Activated T-helper 1 cell treated with anti-CD3 and anti-CD28 coated beads, Interleukin-12 subunit alpha, Interleukin-12 subunit beta, Interleukin-2, Interleukin-4 antibody, amounts not matched to agents 30 ng/mL and 10 ng/mL and 1 ng/mL, durations not matched to agents 14 hours and 24 hours and 36 hours (primary cell): ENCODE measurements around the gene GNLY. TPM values are rescaled to one million over a fixed set of nuclear protein-coding genes. Genes with fewer than 3 reads are reported as not detected.

Experiments
- DNase-seq: peaks from one replicate; pipeline ENCODE4 v3.0.0; 2021; ENCODE audit warnings: low spot score
- H3K27ac Mint-ChIP-seq: one replicate; pipeline ENCODE4 v1.8.0; 2021; ENCODE audit warnings: mild to moderate bottlenecking, mixed read lengths
- H3K27me3 Mint-ChIP-seq: one replicate; pipeline ENCODE4 v1.8.0; 2022; ENCODE audit warnings: mild to moderate bottlenecking, moderate library complexity, mixed read lengths; ENCODE audit not compliant: insufficient read depth
- H3K36me3 Mint-ChIP-seq: one replicate; pipeline ENCODE4 v1.8.0; 2021; ENCODE audit warnings: low read depth, mixed read lengths
- H3K4me1 Mint-ChIP-seq: one replicate; pipeline ENCODE4 v1.8.0; 2021; ENCODE audit warnings: low read depth, mixed read lengths
- H3K4me3 Mint-ChIP-seq: one replicate; pipeline ENCODE4 v1.8.0; 2021; ENCODE audit warnings: mild to moderate bottlenecking, moderate library complexity, mixed read lengths
- H3K9me3 Mint-ChIP-seq: one replicate; pipeline ENCODE4 v1.8.0; 2021; ENCODE audit warnings: mixed read lengths
- intact Hi-C: fragments of 100-400 bp; cut with micrococcal nuclease; formaldehyde crosslinking; loops from one replicate; pipeline ENCODE4 v1.15.1; 2024
- total RNA-seq: library from RNA; stranded (reverse); gene quantifications from 2 replicates; pipeline ENCODE4 v1.2.3, GENCODE V29; 2022

The GNLY gene
- total RNA-seq, 1 donor from 2014 or later = 152 TPM

DNA sequence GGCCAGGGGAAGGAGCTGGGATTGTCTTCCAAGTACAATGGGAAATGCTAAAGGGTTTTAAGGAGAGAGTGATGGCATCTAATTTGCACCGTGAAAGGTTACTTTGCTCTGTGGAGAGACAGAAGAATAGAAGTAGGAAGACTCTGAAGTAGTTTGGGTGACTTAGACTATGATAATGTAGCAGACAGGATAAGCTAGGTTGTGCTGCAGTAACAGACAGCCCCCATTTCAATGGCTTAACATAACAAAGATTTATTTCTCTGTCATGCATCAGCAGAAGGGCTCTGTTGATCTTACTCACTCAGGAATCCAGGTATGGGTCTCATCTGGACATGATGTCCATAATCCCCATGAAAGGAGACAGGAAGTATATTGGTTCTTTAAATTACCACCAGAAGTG lies 26.4 kb downstream of the GNLY start:
- Mint-ChIP-seq H3K27me3 (peaks cover 2% of the 10 kb centered on the region), H3K36me3 (peaks cover 7% of the 10 kb centered on the region), H3K9me3 (peaks cover 10% of the 10 kb centered on the region), H3K4me1 (peaks cover 15% of the 10 kb centered on the region), H3K4me3 (no peak overlapping the region), H3K27ac (no peak overlapping the region)
- intact Hi-C loops = no loop called here
- DNase-seq = no peak

DNA sequence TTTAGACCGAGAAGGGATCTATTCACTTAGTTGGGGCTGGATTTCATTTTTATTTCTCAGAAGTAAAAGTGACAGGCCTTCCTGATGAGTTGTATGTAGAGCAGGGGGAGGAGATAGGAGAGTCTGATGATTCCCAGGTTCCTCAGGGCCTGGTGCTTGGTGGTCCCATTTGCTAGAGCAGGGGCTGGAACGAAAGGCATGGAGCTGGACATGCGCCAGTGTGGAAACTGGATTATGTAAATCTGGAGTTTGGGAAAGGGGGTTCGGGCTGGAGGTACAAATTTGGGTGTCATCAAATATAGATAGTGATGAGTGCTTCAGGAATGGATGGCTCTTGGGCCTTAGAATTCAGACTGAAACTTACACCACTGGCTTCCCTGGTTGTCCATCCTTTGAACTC lies 27.5 kb downstream of the GNLY start:
- Mint-ChIP-seq H3K27me3 (peaks cover 3% of the 10 kb centered on the region), H3K4me1 (peaks cover 4% of the 10 kb centered on the region)
- intact Hi-C loops = no loop called here

DNA sequence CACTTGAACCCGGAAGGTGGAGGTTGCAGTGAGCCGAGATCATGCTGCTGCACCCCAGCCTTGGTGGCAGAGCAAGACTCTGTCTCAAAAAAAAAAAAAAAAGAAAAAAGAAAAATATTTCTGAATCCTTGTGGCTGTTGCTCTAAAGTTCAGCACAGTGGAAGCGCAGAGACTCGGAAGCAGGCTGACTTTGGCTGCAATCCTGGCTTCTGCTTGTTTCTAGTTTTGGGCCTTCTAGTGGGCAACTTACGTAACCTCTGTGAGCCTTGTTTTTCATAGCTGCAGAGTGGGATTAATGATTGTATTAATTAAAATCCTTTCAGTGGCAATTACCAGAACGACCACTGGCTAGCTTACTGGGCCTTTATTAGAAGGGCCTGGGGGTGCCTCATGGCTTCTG lies 28.4 kb downstream of the GNLY start:
- intact Hi-C loops = no loop called here

More for the DNA sequence above, 27.5 kb downstream of the GNLY start:
- H3K27ac Mint-ChIP-seq = no peak overlapping the region
- no peak overlapping the region for H3K4me3 Mint-ChIP-seq
- peaks cover 7% of the 10 kb centered on the region for H3K36me3 Mint-ChIP-seq
- DNase-seq = no peak
- H3K9me3 Mint-ChIP-seq = peaks cover 10% of the 10 kb centered on the region

DNA sequence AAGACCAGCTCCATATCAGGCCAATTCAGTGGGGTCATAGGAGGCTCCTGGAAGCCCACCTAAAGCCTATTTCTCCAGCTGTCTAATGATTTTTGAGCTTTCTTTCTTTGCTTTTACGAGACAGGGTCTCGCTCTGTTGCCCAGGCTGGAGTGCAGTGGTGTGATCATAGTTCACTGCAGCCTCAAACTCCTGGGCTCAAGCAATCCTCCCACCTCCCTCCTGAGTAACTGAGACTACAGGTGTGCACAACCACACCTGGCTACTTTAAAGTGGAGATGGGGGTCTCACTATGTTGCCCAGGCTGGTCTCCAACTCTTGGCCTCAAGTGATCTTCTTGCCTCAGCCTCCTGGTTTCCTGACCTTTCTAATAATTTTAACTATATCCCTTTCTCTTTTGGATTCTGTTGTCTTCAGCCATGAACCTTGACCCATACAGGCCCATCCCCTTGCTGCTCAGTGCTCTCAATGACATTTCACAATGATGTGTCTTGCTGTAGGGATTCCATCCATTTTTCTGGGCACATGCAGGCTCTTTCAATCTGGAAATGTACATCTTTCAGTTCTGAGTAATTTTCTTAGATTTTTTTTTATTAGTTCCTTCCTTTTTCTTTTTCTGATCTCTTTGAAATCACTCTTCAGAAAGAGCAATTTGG lies 29.7 kb downstream of the GNLY start:
- Mint-ChIP-seq H3K4me1 (peaks cover 3% of the 10 kb centered on the region), H3K36me3 (peaks cover 7% of the 10 kb centered on the region), H3K27me3 (peaks cover 12% of the 10 kb centered on the region), H3K4me3 (no peak overlapping the region), H3K27ac (no peak overlapping the region), H3K9me3 (peaks cover 10% of the 10 kb centered on the region)
- intact Hi-C loops = no loop called here
- DNase-seq = no peak

More for the DNA sequence above, 28.4 kb downstream of the GNLY start:
- no peak overlapping the region for H3K27ac Mint-ChIP-seq
- no peak for DNase-seq
- no peaks in the 10 kb centered on the region for H3K4me1 Mint-ChIP-seq
- peaks cover 8% of the 10 kb centered on the region for H3K27me3 Mint-ChIP-seq
- H3K9me3 Mint-ChIP-seq = peaks cover 10% of the 10 kb centered on the region
- no peak overlapping the region for H3K4me3 Mint-ChIP-seq
- peaks cover 7% of the 10 kb centered on the region for H3K36me3 Mint-ChIP-seq

DNA sequence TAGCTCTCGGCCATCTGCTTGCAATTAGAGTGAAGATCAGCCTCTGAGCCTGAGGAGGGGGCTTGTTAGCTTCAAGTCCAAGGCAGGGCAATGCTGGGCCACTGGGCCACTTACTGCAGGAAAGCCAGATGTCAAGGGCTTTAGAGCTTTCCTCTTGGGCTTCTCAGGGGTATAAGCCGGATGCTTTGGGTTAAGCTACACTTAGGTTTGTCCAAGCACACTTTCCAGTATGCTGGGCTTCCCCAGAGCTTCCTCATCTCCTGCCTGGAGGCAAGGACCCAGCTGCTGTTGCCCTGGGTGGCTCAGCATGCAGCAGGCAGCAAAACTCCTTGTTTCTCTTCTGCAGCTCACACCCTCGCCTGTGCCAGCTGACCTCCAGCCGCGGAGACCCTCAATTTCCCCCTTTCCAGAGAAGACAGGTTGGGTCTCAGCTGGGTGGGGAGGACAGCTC lies 30.6 kb downstream of the GNLY start:
- H3K27ac Mint-ChIP-seq = no peak overlapping the region
- intact Hi-C loops = no loop called here
- H3K36me3 Mint-ChIP-seq = peaks cover 7% of the 10 kb centered on the region
- peaks cover 10% of the 10 kb centered on the region for H3K9me3 Mint-ChIP-seq
- DNase-seq = no peak
- H3K4me3 Mint-ChIP-seq = no peak overlapping the region
- H3K4me1 Mint-ChIP-seq = peaks cover 12% of the 10 kb centered on the region
- H3K27me3 Mint-ChIP-seq = peaks cover 15% of the 10 kb centered on the region

DNA sequence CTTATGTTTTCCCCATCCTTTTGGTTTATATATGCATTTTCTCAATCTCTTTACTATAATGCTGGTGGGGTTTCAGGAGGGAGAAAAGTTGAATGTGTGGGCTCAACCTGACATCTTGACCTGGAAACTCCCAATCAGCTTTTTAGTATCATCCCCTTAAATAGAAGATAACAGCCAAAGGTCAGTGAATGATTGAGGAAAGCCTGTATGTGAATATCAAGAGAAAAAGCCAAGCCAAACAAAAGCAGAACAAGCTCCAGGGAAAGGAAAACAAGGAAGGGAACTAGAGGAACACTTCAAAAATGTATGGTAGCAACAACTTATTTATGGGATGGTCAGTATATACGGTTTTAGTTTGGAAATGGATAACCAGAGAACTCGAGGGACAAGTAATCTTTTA lies 31.3 kb downstream of the GNLY start:
- intact Hi-C loops = no loop called here
- Mint-ChIP-seq H3K9me3 (peaks cover 5% of the 10 kb centered on the region), H3K36me3 (peaks cover 3% of the 10 kb centered on the region), H3K4me3 (no peak overlapping the region), H3K27ac (no peak overlapping the region), H3K4me1 (peaks cover 13% of the 10 kb centered on the region), H3K27me3 (peaks cover 15% of the 10 kb centered on the region)
- DNase-seq = no peak

DNA sequence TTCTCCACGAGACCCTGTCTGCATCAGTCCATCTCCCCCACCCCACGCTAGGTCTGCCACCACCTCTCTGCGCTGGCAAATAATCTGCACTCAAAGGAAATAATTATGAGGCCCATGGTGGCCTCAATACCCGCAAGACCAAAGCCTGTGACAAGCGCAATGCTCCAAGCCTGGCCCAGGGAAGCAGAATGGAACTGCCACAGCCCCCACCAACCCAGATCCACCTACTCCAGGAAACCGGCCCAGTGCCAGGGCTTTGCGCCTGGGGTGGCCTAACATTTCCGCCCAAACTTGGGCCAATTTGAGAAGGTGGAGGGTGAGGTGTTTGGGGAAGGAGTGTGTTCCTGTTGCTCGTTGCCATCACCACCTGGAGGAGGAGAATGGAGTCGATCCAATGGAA lies 33.6 kb downstream of the GNLY start:
- no peak overlapping the region for H3K4me3 Mint-ChIP-seq
- no peaks in the 10 kb centered on the region for H3K36me3 Mint-ChIP-seq
- DNase-seq = no peak
- intact Hi-C loops = loop anchor here (2.0 kb wide), 1 partner anchor 77 kb away; no protein-coding TSS in a partner anchor
- H3K4me1 Mint-ChIP-seq = peaks cover 13% of the 10 kb centered on the region
- H3K9me3 Mint-ChIP-seq = no peaks in the 10 kb centered on the region
- peaks cover 15% of the 10 kb centered on the region for H3K27me3 Mint-ChIP-seq
- H3K27ac Mint-ChIP-seq = no peak overlapping the region

DNA sequence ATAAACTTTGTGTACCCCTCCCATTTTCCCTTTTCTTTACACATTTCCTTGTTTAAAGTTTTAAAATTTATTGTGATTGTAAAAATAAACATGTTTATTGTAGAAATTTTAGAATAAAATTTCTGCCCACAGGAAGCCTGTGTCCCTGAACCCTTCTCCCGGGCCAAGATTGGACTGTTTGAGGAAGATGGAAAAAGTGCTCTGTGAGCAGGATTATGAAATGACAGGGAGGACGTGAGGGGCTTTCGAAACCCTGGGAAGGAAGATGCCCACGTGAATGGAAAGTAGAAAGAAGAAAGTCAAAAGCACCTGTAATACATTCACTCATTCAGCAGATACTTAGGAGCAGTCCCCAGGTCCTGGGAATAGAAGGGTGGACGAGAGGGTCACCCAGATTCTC lies 34.2 kb downstream of the GNLY start:
- H3K27me3 Mint-ChIP-seq = peaks cover 15% of the 10 kb centered on the region
- peaks cover 13% of the 10 kb centered on the region for H3K4me1 Mint-ChIP-seq
- H3K36me3 Mint-ChIP-seq = no peaks in the 10 kb centered on the region
- H3K9me3 Mint-ChIP-seq = no peaks in the 10 kb centered on the region
- H3K27ac Mint-ChIP-seq = no peak overlapping the region
- intact Hi-C loops = loop anchor here (2.0 kb wide), 1 partner anchor 76 kb away; no protein-coding TSS in a partner anchor
- no peak overlapping the region for H3K4me3 Mint-ChIP-seq
- no peak for DNase-seq

DNA sequence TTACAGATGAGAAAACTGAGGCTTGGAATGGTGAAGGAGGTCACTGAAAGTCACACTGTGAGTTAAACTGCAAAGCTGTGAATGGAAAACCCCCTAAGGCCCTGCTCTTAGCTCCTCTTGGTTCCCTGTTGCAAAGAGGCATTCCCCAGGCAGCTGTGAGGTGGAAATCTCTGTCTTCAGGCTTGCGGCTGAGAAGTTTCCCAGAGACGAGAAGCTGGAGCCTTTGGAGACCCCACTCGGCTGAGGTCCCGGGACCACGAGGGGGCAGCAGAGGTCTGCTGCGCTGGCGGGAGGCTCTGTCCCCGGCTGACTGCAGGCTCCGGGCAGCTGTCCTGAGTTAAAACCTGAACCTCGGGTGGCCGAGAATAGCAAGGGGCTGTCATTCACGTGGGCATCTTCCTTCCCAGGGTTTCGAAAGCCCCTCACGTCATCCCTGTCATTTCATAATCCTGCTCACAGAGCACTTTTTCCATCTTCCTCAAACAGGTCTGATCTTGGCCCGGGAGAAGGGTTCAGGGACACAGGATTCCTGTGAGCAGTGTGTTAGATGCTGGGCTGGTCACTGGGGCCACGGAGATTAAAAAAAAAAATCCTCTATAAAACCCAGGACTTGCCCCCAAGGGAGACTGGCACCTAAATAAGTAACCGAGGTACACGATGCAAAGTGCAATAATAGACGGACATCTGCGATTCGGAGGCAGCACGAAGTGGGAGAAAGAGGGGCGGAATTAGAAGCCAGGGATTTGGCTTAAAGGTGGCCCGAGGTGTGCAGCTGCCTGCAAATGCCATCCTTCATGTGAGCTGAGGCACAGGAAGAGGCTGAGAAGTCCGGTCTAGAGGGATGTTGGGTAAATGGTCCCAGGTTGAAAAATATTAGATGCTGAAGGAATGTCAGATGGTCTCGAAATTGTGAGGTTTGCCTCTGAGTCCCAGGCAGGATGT lies 35.0 kb downstream of the GNLY start:
- Mint-ChIP-seq H3K27ac (no peak overlapping the region), H3K36me3 (no peaks in the 10 kb centered on the region), H3K4me3 (no peak overlapping the region), H3K27me3 (peaks cover 17% of the 10 kb centered on the region), H3K9me3 (no peaks in the 10 kb centered on the region), H3K4me1 (peaks cover 13% of the 10 kb centered on the region)
- intact Hi-C loops = loop anchor here (1.0 to 2.0 kb wide), 5 partner anchors 50 to 351 kb away; no protein-coding TSS in a partner anchor
- DNase-seq = peak; percentile 65

DNA sequence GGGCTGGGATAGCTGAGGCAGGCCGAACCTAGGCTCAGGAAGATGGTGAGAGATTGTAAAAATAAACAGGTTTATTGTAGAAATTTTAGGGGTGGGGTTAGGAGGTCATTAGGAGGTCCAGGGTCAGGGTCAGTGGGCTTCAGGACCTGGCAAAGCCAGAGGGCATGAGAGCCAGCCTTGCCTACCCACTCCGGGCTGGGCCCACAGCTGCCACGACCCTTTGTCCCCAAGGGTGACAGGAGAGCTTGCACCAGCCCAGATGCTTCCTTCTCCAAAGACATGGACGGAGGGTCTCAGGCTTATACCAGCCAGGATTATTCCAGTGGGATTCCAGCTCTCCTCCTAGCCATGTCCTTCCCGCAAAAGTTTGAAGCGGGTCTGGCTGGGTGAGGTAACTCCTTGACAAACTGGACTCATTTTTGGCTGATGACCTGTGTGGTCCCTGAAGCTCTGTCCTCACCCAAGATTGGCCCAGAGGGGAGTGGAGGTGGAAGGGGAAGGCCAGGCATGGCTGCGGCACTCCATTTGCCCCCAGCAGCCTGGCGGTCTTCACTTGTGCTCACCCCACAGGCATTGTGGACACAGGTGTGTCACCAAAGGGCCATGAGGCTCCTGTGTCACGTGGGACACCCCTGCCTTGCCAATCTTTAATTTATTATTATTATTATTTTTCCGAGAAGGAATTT lies 35.8 kb downstream of the GNLY start:
- DNase-seq = no peak
- no peak overlapping the region for H3K4me3 Mint-ChIP-seq
- no peak overlapping the region for H3K27ac Mint-ChIP-seq
- no peaks in the 10 kb centered on the region for H3K36me3 Mint-ChIP-seq
- H3K27me3 Mint-ChIP-seq = peaks cover 19% of the 10 kb centered on the region
- intact Hi-C loops = loop anchor here (1.0 to 2.0 kb wide), 5 partner anchors 51 to 350 kb away; no protein-coding TSS in a partner anchor
- no peaks in the 10 kb centered on the region for H3K9me3 Mint-ChIP-seq
- H3K4me1 Mint-ChIP-seq = peaks cover 13% of the 10 kb centered on the region

DNA sequence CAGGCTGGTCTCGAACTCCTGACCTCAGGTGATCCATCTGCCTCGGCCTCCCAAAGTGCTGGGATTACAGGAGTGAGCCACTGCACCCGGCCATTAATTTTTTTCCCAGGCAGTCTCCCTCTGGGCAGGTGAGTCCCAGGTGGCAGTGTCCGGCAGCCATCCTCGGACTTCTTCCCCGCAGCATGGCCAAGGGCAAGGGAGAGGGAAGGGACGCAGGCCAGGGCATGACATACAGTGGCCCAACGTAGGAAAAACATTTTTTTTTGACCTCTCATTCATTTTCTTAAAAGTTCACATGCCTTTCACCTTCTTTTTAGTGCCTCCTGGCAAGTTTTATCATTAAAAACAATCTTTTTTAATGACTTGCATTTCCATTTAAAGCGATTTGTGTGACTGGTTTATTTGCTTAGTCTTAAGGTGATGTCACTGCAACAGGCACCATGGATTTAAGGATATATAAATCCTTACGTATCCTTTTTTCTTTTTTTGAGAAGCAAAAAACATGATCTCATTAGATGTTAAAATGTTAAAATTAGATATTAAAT lies 36.6 kb downstream of the GNLY start:
- DNase-seq = no peak
- no peak overlapping the region for H3K4me3 Mint-ChIP-seq
- no peaks in the 10 kb centered on the region for H3K36me3 Mint-ChIP-seq
- H3K9me3 Mint-ChIP-seq = no peaks in the 10 kb centered on the region
- H3K27ac Mint-ChIP-seq = no peak overlapping the region
- peaks cover 26% of the 10 kb centered on the region for H3K27me3 Mint-ChIP-seq
- intact Hi-C loops = no loop called here
- H3K4me1 Mint-ChIP-seq = peaks cover 13% of the 10 kb centered on the region

DNA sequence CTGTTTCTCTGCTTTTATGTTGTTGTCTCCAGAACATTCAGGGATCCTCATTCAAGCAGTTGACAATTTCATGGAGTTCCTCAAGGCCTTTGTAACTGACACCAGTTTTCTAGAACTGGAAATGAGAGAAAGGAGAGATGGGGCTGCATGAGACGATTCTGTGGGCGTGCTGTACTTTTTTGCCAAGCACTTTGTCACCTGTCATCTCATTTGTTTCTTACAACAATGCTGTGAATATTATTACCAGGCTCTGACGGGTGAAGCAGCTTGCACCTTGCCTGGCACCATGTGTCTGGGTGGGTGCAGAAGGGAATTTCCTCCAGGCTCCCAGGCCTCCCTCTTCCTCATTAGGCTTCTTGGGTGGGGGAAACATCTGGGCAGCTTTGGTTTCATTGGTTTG lies 37.4 kb downstream of the GNLY start:
- no peak for DNase-seq
- intact Hi-C loops = no loop called here
- H3K4me3 Mint-ChIP-seq = no peak overlapping the region
- no peaks in the 10 kb centered on the region for H3K9me3 Mint-ChIP-seq
- H3K27ac Mint-ChIP-seq = no peak overlapping the region
- peaks cover 13% of the 10 kb centered on the region for H3K4me1 Mint-ChIP-seq
- no peaks in the 10 kb centered on the region for H3K36me3 Mint-ChIP-seq
- peaks cover 30% of the 10 kb centered on the region for H3K27me3 Mint-ChIP-seq
